ENCODE measurements around the gene KCNQ2. TPM values are rescaled to one million over a fixed set of nuclear protein-coding genes. Genes with fewer than 3 reads are reported as not detected.

KCNQ2 gene
- total and polyA plus RNA-seq, 2 experiments from 2014 or later, result 68.5 to 92.4 TPM

GRCh38 chr20:63351811-63352591, 120.5 kb downstream of the KCNQ2 start (continued):
- no peak for TF ChIP-seq EZH2 (IDR thresholded peaks at IDR 0.05; ENCODE audit: low read depth, unreplicated experiment)
- TF ChIP-seq ZNF114 (CRISPR knock-in tag; IDR thresholded peaks at IDR 0.05), result no peak
- no peak for TF ChIP-seq ZNF462 (CRISPR knock-in tag; IDR thresholded peaks at IDR 0.05)
- no peak for TF ChIP-seq ZNF331 (CRISPR knock-in tag; IDR thresholded peaks at IDR 0.05; ENCODE audit: low read depth)
- no peak for TF ChIP-seq STAT1 (IDR thresholded peaks at IDR 0.05; ENCODE audit: unreplicated experiment)

GRCh38 chr20:63351326-63351700, 121.1 kb downstream of the KCNQ2 start:
- Histone ChIP-seq H3K4me2 (no peak overlapping the region), H3K79me2 (replicated peaks; ENCODE audit: insufficient read depth) (no peaks in the 10 kb centered on the region), H3K9me2 (ENCODE audit: insufficient read depth) (no peaks in the 10 kb centered on the region), H4K20me1 (replicated peaks; ENCODE audit: insufficient read depth) (no peaks in the 10 kb centered on the region), H3K27ac (ENCODE audit: low read depth) (no peak overlapping the region), H2AFZ (no peak overlapping the region), H3F3A (replicated peaks; ENCODE audit: low read depth) (0 out of 2 replicates have a peak, but pooled peaks cover 4% of the 10 kb centered on the region), H3K36me3 (ENCODE audit: insufficient read depth) (no peaks in the 10 kb centered on the region), H3K27me3 (ENCODE audit: insufficient read depth) (no peaks in the 10 kb centered on the region), H3K4me3 (no peak overlapping the region), H3K4me1 (ENCODE audit: insufficient read depth) (no peaks in the 10 kb centered on the region; the same call in 1 of the 2 replicates)
- ATAC-seq (no peak), DNase-seq (ENCODE audit: low spot score) (no peak)
- H3K27ac Mint-ChIP-seq, result no peak overlapping the region
- peaks cover 12% of the 10 kb centered on the region for H3K9me3 Mint-ChIP-seq
- peaks cover 19% of the 10 kb centered on the region for H3K27me3 Mint-ChIP-seq (ENCODE audit: insufficient read depth, low read depth, poor library complexity)
- H3K36me3 Mint-ChIP-seq (ENCODE audit: low read depth), result peaks cover 4% of the 10 kb centered on the region
- peaks cover 6% of the 10 kb centered on the region for H3K4me1 Mint-ChIP-seq
- H3K4me3 Mint-ChIP-seq, result no peak overlapping the region
- TF ChIP-seq POLR2AphosphoS5 (IDR thresholded peaks at IDR 0.05; ENCODE audit: low read depth), result no peak
- no peak for TF ChIP-seq REST (IDR thresholded peaks at IDR 0.05; ENCODE audit: unreplicated experiment)
- TF ChIP-seq ZNF114 (CRISPR knock-in tag; IDR thresholded peaks at IDR 0.05), result no peak
- no peak for TF ChIP-seq NANOG (IDR thresholded peaks at IDR 0.05; ENCODE audit: borderline replicate concordance)
- TF ChIP-seq EZH2phosphoT487 (IDR thresholded peaks at IDR 0.05; ENCODE audit: unreplicated experiment), result no peak

Data from GM23338 (cell line).